Naive thymus-derived CD8-positive, alpha-beta T cell (primary cell): Measurements from ENCODE around the gene TSPAN16. TPM values are rescaled to one million over a fixed set of nuclear protein-coding genes. Genes with fewer than 3 reads are reported as not detected.
A peak's percentile ranks its signal among the peaks of the same experiment; 100 is the strongest.

ENCODE experiments used
- ATAC-seq, 2 donors: fragments of 150-1000 bp; cut with Tn5 transposase in 1 of 2; sonication (Bioruptor Pico), chemical (Tn5 transposase) in 1 of 2; 1 replicate in 1 of 2; 2 replicates in 1 of 2; pipeline ENCODE4 v1.10.0; 2021; ENCODE audit warnings: mild to moderate bottlenecking in 2 of 2, moderate library complexity in 2 of 2
- POLR2A ChIA-PET: fragments of 350-600 bp; sonication (Branson Sonifier 250); formaldehyde crosslinking; loops from one replicate; lab custom pipeline; 2021; ENCODE audit warnings: antibody characterized with exemption; lab: Charles Lee
- DNase-seq, 10 donors: peaks; one replicate each; pipeline versions ENCODE4 v3.0.0 to v3.0.0-alpha.2; 2020 to 2022
- H3K27ac Mint-ChIP-seq, 10 donors: one replicate each; pipeline ENCODE4 v1.8.0; 2020 to 2022; ENCODE audit warnings: mild to moderate bottlenecking in 10 of 10, mixed read lengths in 10 of 10, moderate library complexity in 4 of 10, inconsistent platforms in 1 of 10
- H3K27me3 Mint-ChIP-seq, 5 donors: one replicate each; pipeline ENCODE4 v1.8.0; 2021 to 2022; ENCODE audit warnings: mixed read lengths in 5 of 5
- H3K36me3 Mint-ChIP-seq, 3 donors: one replicate each; pipeline ENCODE4 v1.8.0; 2020 to 2022; ENCODE audit warnings: mixed read lengths in 3 of 3, mild to moderate bottlenecking in 2 of 3, inconsistent platforms in 1 of 3
- H3K4me1 Mint-ChIP-seq, 4 donors: one replicate each; pipeline ENCODE4 v1.8.0; 2021 to 2022; ENCODE audit warnings: mixed read lengths in 4 of 4
- H3K4me3 Mint-ChIP-seq, 10 donors: one replicate each; pipeline ENCODE4 v1.8.0; 2020 to 2022; ENCODE audit warnings: mild to moderate bottlenecking in 10 of 10, mixed read lengths in 10 of 10, moderate library complexity in 6 of 10, inconsistent platforms in 1 of 10
- H3K9me3 Mint-ChIP-seq, 9 donors: one replicate each; pipeline ENCODE4 v1.8.0; 2020 to 2022; ENCODE audit warnings: mixed read lengths in 9 of 9, mild to moderate bottlenecking in 3 of 9, inconsistent platforms in 1 of 9, moderate library complexity in 1 of 9
- polyA plus RNA-seq, 3 donors: library from polyadenylated mRNA; unstranded; fragments of 300-500 nt; fragmentation: Illumina TruSeq; gene quantifications; one replicate each; pipeline ENCODE4 v1.2.3, GENCODE V29; 2021
- total RNA-seq, 8 experiments: library from RNA in 2 of 8; stranded (reverse) in 2 of 8; gene quantifications; one replicate each; pipeline ENCODE4 v1.2.3 and lab custom pipeline; 2021 to 2026

Gene TSPAN16
- total and polyA plus RNA-seq, 5 experiments from 2014 or later = not detected

- DNase-seq (peak; percentile 58 to 86 (median 75)), ATAC-seq (peak; percentile 96)
- Mint-ChIP-seq H3K36me3 (no peaks in the 10 kb centered on the region), H3K9me3 (no peaks in the 10 kb centered on the region), H3K4me3 (peak within 1 kb of the TSS; percentile 66 to 86 (median 77)), H3K4me1 (peaks cover 9 to 21% (median 17%) of the 10 kb centered on the region in 4 donors), H3K27ac (peak within 1 kb of the TSS in 7 of 10 donors; percentile 3 to 75 (median 47)), H3K27me3 (peaks cover 4 to 17% (median 15%) of the 10 kb centered on the region in 5 donors)
- POLR2A ChIA-PET = no interaction called here
These were observed 59.5 kb downstream of the TSPAN16 start, which contains the start of gene PLPPR2 for GRCh38 chr19:11355160-11356073. Gene PLPPR2, plus strand, starts transcription at chr19:11355432. Its CDS starts 2,242 bp downstream, at chr19:11357674.

DNA sequence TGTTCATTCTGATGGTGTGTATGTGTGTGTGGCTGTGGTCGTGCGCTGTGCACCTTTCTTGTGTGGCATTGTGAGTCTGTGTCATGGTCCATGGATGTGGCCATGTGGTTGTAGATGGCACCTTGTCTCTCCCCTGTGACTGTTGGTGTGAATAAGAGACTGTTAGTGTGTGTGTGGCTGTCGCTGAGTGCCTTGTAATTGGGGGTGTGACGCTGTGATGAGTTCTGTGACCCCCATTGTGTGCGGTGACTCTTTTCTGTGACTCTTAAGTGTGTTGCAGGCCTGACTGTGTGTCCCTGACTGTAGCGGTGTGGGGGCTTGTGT is 60.1 kb downstream of the TSPAN16 start:
- no peak for ATAC-seq
- peak overlapping the region; percentile 66 to 86 (median 77) for H3K4me3 Mint-ChIP-seq
- H3K4me1 Mint-ChIP-seq = peaks cover 9 to 21% (median 16%) of the 10 kb centered on the region in 4 donors
- H3K27ac Mint-ChIP-seq = peak overlapping the region in 6 of 10 donors; percentile 3 to 75 (median 52)
- DNase-seq = no peak
- H3K36me3 Mint-ChIP-seq = no peaks in the 10 kb centered on the region
- H3K27me3 Mint-ChIP-seq = peaks cover 4 to 17% (median 15%) of the 10 kb centered on the region in 5 donors
- no peaks in the 10 kb centered on the region for H3K9me3 Mint-ChIP-seq
- POLR2A ChIA-PET = no interaction called here

DNA sequence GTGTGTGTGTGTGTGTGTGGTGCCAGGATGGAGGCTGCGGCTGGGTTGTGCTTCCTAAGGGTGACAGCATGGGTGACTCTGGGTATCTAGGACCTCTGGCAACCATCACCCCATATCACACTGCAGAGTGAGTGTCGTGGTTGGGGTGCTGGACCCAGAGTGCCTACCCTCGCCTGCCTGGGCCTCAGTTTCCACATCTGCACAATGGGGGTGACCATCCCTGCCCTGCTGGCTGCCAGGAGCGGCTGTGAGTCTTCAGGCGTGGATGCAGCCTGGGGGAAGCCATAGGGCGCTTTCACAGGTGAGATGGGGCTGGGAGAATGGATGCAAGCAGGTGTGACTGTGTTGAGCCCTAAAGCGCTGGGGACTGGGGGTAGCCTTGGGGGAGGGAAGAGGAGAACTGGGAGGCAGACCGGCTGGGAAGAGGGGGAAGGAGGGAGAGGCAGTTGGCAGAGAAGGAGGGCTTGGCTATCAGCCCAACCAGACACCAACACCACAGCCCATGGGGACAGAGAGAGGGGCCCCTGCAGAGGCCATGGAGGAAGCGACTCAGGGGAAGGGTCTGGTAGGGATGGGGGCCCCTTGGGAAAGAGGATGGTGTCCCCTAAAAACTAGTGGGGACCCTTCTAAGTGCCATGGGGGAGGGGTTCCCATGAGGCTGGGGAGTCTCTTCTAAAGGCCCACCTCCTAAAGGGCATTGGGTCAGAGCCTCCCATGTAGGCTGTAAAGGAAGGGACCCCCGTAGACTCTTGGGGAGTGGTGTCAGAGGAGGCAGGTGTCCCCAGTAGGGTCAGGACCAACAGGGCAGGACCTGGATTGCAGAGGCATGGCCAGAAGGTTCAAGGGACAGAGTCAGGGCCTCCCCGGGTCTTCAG is 61.0 kb downstream of the TSPAN16 start:
- H3K4me3 Mint-ChIP-seq = peak overlapping the region in 4 of 10 donors; percentile 17 to 84 (median 79)
- H3K36me3 Mint-ChIP-seq = no peaks in the 10 kb centered on the region
- peaks cover 9 to 21% (median 16%) of the 10 kb centered on the region in 4 donors for H3K4me1 Mint-ChIP-seq
- H3K27ac Mint-ChIP-seq = no peak overlapping the region
- no peaks in the 10 kb centered on the region for H3K9me3 Mint-ChIP-seq
- DNase-seq = no peak
- H3K27me3 Mint-ChIP-seq = peaks cover 4 to 17% (median 15%) of the 10 kb centered on the region in 5 donors
- POLR2A ChIA-PET = no interaction called here
- ATAC-seq = no peak

DNA sequence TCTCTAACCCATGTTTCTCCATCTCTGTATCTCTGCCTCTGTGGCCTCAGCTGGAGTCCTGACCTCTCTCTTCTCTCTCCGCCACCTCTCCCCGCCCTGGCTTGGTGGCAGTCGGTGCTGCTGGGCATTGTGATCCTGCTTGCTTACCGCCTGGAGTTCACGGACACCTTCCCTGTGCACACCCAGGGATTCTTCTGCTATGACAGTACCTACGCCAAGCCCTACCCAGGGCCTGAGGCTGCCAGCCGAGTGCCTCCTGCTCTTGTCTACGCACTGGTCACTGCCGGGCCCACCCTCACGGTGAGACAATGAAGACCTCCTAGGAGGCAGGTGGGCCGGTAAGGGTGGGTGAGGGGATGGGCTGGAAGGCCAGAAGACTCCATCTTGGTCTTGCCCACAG is 63.5 kb downstream of the TSPAN16 start:
- no peaks in the 10 kb centered on the region for H3K9me3 Mint-ChIP-seq
- no peak overlapping the region for H3K27ac Mint-ChIP-seq
- ATAC-seq (no peak), DNase-seq (no peak)
- H3K4me1 Mint-ChIP-seq = peaks cover 9 to 18% (median 15%) of the 10 kb centered on the region in 4 donors
- POLR2A ChIA-PET = no interaction called here
- no peak overlapping the region for H3K4me3 Mint-ChIP-seq
- H3K36me3 Mint-ChIP-seq = no peaks in the 10 kb centered on the region
- H3K27me3 Mint-ChIP-seq = peaks cover 4 to 17% (median 15%) of the 10 kb centered on the region in 5 donors

DNA sequence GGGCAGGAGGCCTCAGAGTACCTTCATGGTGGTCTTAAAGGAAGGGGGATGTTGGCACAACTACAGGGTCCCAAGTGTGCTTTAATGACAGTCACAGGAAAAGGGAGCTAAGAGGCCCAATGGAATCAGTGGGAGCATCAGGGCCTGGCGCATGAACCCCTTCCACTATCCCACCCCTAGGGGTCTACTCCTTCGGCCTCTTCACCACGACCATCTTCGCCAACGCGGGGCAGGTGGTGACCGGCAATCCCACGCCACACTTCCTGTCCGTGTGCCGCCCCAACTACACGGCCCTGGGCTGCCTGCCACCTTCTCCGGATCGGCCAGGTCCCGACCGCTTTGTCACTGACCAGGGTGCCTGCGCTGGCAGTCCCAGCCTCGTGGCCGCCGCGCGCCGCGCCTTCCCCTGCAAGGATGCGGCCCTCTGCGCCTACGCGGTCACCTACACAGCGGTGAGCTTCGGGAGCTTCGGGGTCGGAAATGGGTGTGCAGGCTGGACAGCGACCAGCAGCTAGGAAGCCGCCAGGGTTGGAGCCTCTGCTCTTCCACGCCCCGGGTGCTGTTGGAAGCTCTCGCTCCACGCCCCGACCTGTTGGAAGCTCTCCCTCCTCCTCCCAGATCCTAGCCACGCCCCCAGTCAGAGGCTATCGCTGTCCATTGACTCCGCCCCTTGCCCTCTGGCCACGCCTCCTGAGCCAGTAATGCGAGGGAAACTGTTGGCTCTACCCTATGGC is 65.2 kb downstream of the TSPAN16 start:
- peaks cover 2 to 5% (median 4%) of the 10 kb centered on the region in 4 donors for H3K4me1 Mint-ChIP-seq
- POLR2A ChIA-PET = interaction anchor here (0.7 to 2.4 kb wide), 2 partner anchors 14 to 22 kb away, joined by 3 to 6 read pairs; partner anchors contain the start of genes CCDC159 and TMEM205
- H3K27ac Mint-ChIP-seq = peak overlapping the region in 1 of 10 donors; percentile 24
- H3K9me3 Mint-ChIP-seq = no peaks in the 10 kb centered on the region
- DNase-seq (no peak), ATAC-seq (no peak)
- peaks cover 0 to 14% (median 0%) of the 10 kb centered on the region in 3 donors for H3K36me3 Mint-ChIP-seq
- peaks cover 0 to 8% (median 7%) of the 10 kb centered on the region in 5 donors for H3K27me3 Mint-ChIP-seq
- no peak overlapping the region for H3K4me3 Mint-ChIP-seq

GRCh38 chr19:11361771-11362731 is 66.1 kb downstream of the TSPAN16 start:
- POLR2A ChIA-PET = interaction anchor here (0.7 to 2.4 kb wide), 2 partner anchors 15 to 21 kb away, joined by 3 to 6 read pairs; partner anchors contain the start of genes CCDC159 and TMEM205
- Mint-ChIP-seq H3K27me3 (peaks cover 0 to 3% (median 0%) of the 10 kb centered on the region in 5 donors), H3K9me3 (no peaks in the 10 kb centered on the region), H3K27ac (no peak overlapping the region), H3K4me3 (no peak overlapping the region), H3K36me3 (peaks cover 0 to 18% (median 0%) of the 10 kb centered on the region in 3 donors), H3K4me1 (peaks cover 0 to 3% (median 0%) of the 10 kb centered on the region in 4 donors)
- no peak for ATAC-seq
- DNase-seq = no peak

GRCh38 chr19:11363881-11364280 is 67.9 kb downstream of the TSPAN16 start:
- Mint-ChIP-seq H3K4me3 (no peak overlapping the region), H3K9me3 (no peaks in the 10 kb centered on the region), H3K4me1 (no peaks in the 10 kb centered on the region), H3K27ac (no peak overlapping the region), H3K27me3 (no peaks in the 10 kb centered on the region), H3K36me3 (peaks cover 0 to 32% (median 0%) of the 10 kb centered on the region in 3 donors)
- ATAC-seq = no peak
- no peak for DNase-seq
- POLR2A ChIA-PET = no interaction called here

DNA sequence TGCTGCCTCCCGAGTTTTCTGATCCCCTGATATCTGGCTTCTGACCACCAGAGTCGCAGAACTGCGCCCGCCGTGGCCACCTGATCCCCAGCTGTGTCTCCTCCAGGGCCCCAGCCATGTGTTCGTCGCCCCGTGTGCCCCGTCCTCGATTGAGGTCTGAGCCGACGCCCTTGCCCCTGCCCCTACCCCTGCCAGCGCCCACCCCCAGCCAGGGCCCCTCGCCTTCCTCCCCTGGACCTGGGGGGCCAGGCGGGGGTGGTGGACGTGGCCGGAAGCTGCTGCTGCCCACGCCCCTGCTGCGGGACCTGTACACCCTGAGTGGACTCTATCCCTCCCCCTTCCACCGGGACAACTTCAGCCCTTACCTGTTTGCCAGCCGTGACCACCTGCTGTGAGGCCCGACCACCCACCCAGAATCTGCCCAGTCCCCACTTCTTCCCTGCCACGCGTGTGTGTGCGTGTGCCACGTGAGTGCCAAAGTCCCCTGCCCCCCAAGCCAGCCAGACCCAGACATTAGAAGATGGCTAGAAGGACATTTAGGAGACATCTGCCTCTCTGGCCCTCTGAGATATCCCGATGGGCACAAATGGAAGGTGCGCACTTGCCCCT is 68.4 kb downstream of the TSPAN16 start:
- Mint-ChIP-seq H3K4me3 (no peak overlapping the region), H3K27me3 (no peaks in the 10 kb centered on the region), H3K27ac (peak overlapping the region in 1 of 10 donors; percentile 34), H3K4me1 (no peaks in the 10 kb centered on the region), H3K9me3 (no peaks in the 10 kb centered on the region), H3K36me3 (peaks cover 0 to 37% (median 3%) of the 10 kb centered on the region in 3 donors)
- POLR2A ChIA-PET = interaction anchor here (0.6 kb wide), 1 partner anchor 639 kb away, joined by 3 read pairs; no protein-coding TSS in a partner anchor
- ATAC-seq (no peak), DNase-seq (no peak)

DNA sequence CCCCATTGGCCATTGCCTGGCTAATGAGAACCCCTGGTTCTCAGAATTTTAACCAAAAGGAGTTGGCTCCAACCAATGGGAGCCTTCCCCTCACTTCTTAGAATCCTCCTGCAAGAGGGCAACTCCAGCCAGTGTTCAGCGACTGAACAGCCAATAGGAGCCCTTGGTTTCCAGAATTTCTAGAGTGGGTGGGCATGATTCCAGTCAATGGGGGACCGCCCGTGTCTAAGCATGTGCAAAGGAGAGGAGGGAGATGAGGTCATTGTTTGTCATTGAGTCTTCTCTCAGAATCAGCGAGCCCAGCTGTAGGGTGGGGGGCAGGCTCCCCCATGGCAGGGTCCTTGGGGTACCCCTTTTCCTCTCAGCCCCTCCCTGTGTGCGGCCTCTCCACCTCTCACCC is 69.0 kb downstream of the TSPAN16 start:
- POLR2A ChIA-PET = interaction anchor here (0.6 kb wide), 1 partner anchor 639 kb away, joined by 3 read pairs; no protein-coding TSS in a partner anchor
- Mint-ChIP-seq H3K27ac (peak overlapping the region in 1 of 10 donors; percentile 34), H3K4me3 (no peak overlapping the region), H3K9me3 (no peaks in the 10 kb centered on the region), H3K27me3 (no peaks in the 10 kb centered on the region), H3K36me3 (peaks cover 0 to 42% (median 5%) of the 10 kb centered on the region in 3 donors), H3K4me1 (no peaks in the 10 kb centered on the region)
- DNase-seq = no peak
- ATAC-seq = no peak
